Lung (tissue), 16 donors: Measurements from ENCODE around the gene CCL4. TPM values are rescaled to one million over a fixed set of nuclear protein-coding genes. Genes with fewer than 3 reads are reported as not detected.
A peak's percentile ranks its signal among the peaks of the same experiment; 100 is the strongest.
"Not testable (repeated sequence)": the region's sequence is repeated elsewhere in the genome, so short reads cannot be mapped to it uniquely, and the experiment has no call there.

Experiments used
- ATAC-seq: fragments of 200-7000 bp; cut with Tn5 transposase; one replicate; pipeline ENCODE4 v1.9.1; 2020; ENCODE audit warnings: moderate number of reproducible peaks; ENCODE audit not compliant: insufficient read depth, low FRiP score
- DNase-seq, 3 donors: peaks; one replicate each; pipeline ENCODE4 v3.0.0-alpha.2; 2013 to 2017
- H3K27ac ChIP-seq, 2 donors: one replicate each; pipeline ENCODE4 v1.5.1; 2013; ENCODE audit warnings: mild to moderate bottlenecking in 2 of 2, moderate library complexity in 2 of 2, control low read depth in 1 of 2, inconsistent platforms in 1 of 2, low read depth in 1 of 2, low read length in 1 of 2
- H3K27me3 ChIP-seq, 3 donors: one replicate each; pipeline ENCODE4 v1.5.1; 2013; ENCODE audit warnings: low read length in 2 of 3; ENCODE audit not compliant: control insufficient read depth in 3 of 3, insufficient read depth in 3 of 3
- H3K36me3 ChIP-seq, 4 donors: one replicate each; pipeline ENCODE4 v1.5.1; 2013; ENCODE audit warnings: low read length in 4 of 4, mild to moderate bottlenecking in 1 of 4, moderate library complexity in 1 of 4; ENCODE audit not compliant: control insufficient read depth in 4 of 4, insufficient read depth in 4 of 4
- H3K4me1 ChIP-seq, 5 donors: one replicate each; pipeline ENCODE4 v1.5.1; 2013; ENCODE audit warnings: low read length in 5 of 5, mild to moderate bottlenecking in 2 of 5, moderate library complexity in 1 of 5; ENCODE audit not compliant: control insufficient read depth in 5 of 5, insufficient read depth in 5 of 5
- H3K4me3 ChIP-seq: one replicate; pipeline ENCODE4 v1.5.1; 2013; ENCODE audit warnings: mild to moderate bottlenecking, control low read depth, moderate library complexity
- H3K9ac ChIP-seq, 2 donors: one replicate each; pipeline ENCODE4 v1.5.1; 2013; ENCODE audit warnings: low read length in 2 of 2, control low read depth in 1 of 2; ENCODE audit not compliant: insufficient read depth in 1 of 2
- H3K9me3 ChIP-seq, 4 donors: one replicate each; pipeline ENCODE4 v1.5.1; 2013; ENCODE audit warnings: low read length in 3 of 4, mild to moderate bottlenecking in 1 of 4, moderate library complexity in 1 of 4; ENCODE audit not compliant: control insufficient read depth in 4 of 4, insufficient read depth in 3 of 4
- CTCF ChIP-seq: IDR thresholded peaks from 2 replicates; pipeline ENCODE4 v1.5.1; 2012; ENCODE audit warnings: mild to moderate bottlenecking; ENCODE audit errors: control extremely low read depth, extremely low read depth
- WGBS, 2 donors: extraction: QIAGEN DNeasy Blood & Tissue Kit; methylation state at CpG; one replicate each; pipeline ENCODE4 v1.1.7; 2013; 5-methylcytosine and 5-hydroxymethylcytosine counted together
- long read RNA-seq, 5 donors: transcript quantifications; one replicate each; lab custom pipeline, GENCODE V29; 2026
- polyA plus RNA-seq, 2 donors: library from polyadenylated mRNA; stranded (reverse); fragments of 200-250 nt; gene quantifications; one replicate each; pipeline ENCODE4 v1.2.1, GENCODE V29; 2013
- total RNA-seq, 2 donors: library from RNA; depleted of rRNA in 1 of 2; stranded (reverse); fragments of >200 nt in 1 of 2; gene quantifications; one replicate each; pipeline ENCODE4 v1.2.1, GENCODE V29; 2014 to 2021
- donor health status: control.
- donor health status: control.
- donor health status: Bipolar disorder and iron deficiency.
- donor health status: healthy.
- donor health status: DM: yes; HTN: yes; CAD: no.

Gene CCL4
- total RNA-seq (10 to 100 TPM; 15.1 to 27.0 TPM), polyA plus RNA-seq (100 to 1,000 TPM in 1 of 2 donors, 1 to 10 TPM in 1; 8.3 to 502 TPM)
- long read RNA-seq, donor 1, partial matches to known transcripts, result 0 of 3 reads
- long read RNA-seq, donor 1, other reads (novel, unspliced or antisense), result 0 of 3 reads
- long read RNA-seq, donor 2, result 0 reads
- long read RNA-seq, donor 3, result 0 reads
- long read RNA-seq, donor 4, result 0 reads
- long read RNA-seq, donor 5, partial matches to known transcripts, result 0 of 2 reads
- long read RNA-seq, donor 5, other reads (novel, unspliced or antisense), result 0 of 2 reads

- H3K9ac ChIP-seq, H3K4me1 ChIP-seq, H3K36me3 ChIP-seq, DNase-seq, H3K27me3 ChIP-seq, H3K9me3 ChIP-seq, H3K4me3 ChIP-seq: not testable (repeated sequence)
- WGBS, 2 donors, result 35 to 62% methylated on average over 6 of the region's 6 CpGs
- ATAC-seq, result peak; percentile 72
- H3K27ac ChIP-seq, result peak within 1 kb of the TSS in 1 of 2 donors; percentile 11
Measured at GRCh38 chr17:36103401-36103975, at the start of gene CCL4. TSS of gene CCL4 (plus strand) at chr17:36103827. CDS start at chr17:36103906, 79 bp downstream.

- Histone ChIP-seq H3K4me1 (peaks cover 0 to 4% (median 0%) of the 10 kb centered on the region in 5 donors), H3K36me3 (no peaks in the 10 kb centered on the region), H3K27ac (no peak overlapping the region), H3K27me3 (no peaks in the 10 kb centered on the region), H3K9ac (no peak overlapping the region), H3K4me3 (no peak overlapping the region), H3K9me3 (no peaks in the 10 kb centered on the region)
- 80 to 86% methylated on average over 2 of the region's 2 CpGs for WGBS, 2 donors
- no peak for TF ChIP-seq CTCF
- DNase-seq (no peak), ATAC-seq (no peak)
Measured at GRCh38 chr17:36055171-36055570, 48.5 kb upstream of the CCL4 start.

GRCh38 chr17:36055921-36056520 lies 47.6 kb upstream of the CCL4 start:
- Histone ChIP-seq H3K4me1 (peaks cover 0 to 4% (median 0%) of the 10 kb centered on the region in 5 donors), H3K27ac (no peak overlapping the region), H3K27me3 (no peaks in the 10 kb centered on the region), H3K9me3 (no peaks in the 10 kb centered on the region), H3K9ac (no peak overlapping the region), H3K36me3 (no peaks in the 10 kb centered on the region), H3K4me3 (no peak overlapping the region)
- DNase-seq (no peak), ATAC-seq (no peak)
- 76 to 78% methylated on average over 4 of the region's 4 CpGs for WGBS, 2 donors
- TF ChIP-seq CTCF, result no peak

- no peaks in the 10 kb centered on the region for H3K27me3 ChIP-seq
Measured at GRCh38 chr17:36057911-36058310, 45.7 kb upstream of the CCL4 start.

More at GRCh38 chr17:36057911-36058310, 45.7 kb upstream of the CCL4 start:
- no peaks in the 10 kb centered on the region for H3K9me3 ChIP-seq
- no peak overlapping the region for H3K27ac ChIP-seq
- ATAC-seq (no peak), DNase-seq (no peak)
- no peak for TF ChIP-seq CTCF
- no peak overlapping the region for H3K9ac ChIP-seq
- no peaks in the 10 kb centered on the region for H3K36me3 ChIP-seq
- H3K4me3 ChIP-seq, result no peak overlapping the region
- H3K4me1 ChIP-seq, result peaks cover 0 to 4% (median 0%) of the 10 kb centered on the region in 5 donors
